GM10248 (cell line): ENCODE measurements around the gene ANXA10.

Source experiments
- CTCF ChIA-PET: fragments of 300-600 bp; sonication (Branson Sonifier 250); formaldehyde crosslinking; extraction: SDS; loops from one replicate; lab custom pipeline; 2021; ENCODE audit warnings: antibody characterized with exemption; lab: Yijun Ruan, JAX
- POLR2A ChIA-PET: fragments of 350-650 bp; sonication (Branson Sonifier 250); formaldehyde crosslinking; extraction: SDS; loops from one replicate; lab custom pipeline; 2020; ENCODE audit warnings: antibody characterized with exemption; lab: Yijun Ruan, JAX
- DNase-seq: peaks from one replicate; pipeline ENCODE4 v3.0.0; 2012; ENCODE audit errors: extremely low spot score
- TF ChIP-seq, protein P1 (sequence below): IDR thresholded peaks from 2 replicates; pipeline ENCODE4 v1.5.1; 2012; ENCODE audit warnings: mild to moderate bottlenecking, low read depth; ENCODE audit errors: extremely low read depth, missing control alignments, control extremely low read depth

ANXA10 gene

DNA sequence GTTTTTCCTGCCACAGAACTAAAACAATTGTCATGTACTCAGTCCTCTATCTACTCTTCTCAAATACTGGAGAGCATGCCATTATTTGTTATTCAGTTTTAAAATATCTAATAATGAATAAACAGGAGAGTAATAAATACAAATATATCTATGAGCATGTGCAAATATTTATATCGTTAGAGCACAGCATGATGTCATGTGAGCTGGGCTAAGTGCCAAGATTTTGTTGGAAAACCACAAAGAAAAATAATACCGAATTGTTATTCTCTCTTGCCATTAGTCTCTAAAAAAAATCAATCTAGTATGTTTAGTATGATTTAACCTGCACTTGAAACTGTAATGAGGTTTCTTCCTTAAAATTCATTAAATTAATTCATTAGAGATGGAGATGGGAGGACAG, 129.0 kb downstream of the ANXA10 start:
- no peak for DNase-seq
- TF ChIP-seq, protein P1, sequence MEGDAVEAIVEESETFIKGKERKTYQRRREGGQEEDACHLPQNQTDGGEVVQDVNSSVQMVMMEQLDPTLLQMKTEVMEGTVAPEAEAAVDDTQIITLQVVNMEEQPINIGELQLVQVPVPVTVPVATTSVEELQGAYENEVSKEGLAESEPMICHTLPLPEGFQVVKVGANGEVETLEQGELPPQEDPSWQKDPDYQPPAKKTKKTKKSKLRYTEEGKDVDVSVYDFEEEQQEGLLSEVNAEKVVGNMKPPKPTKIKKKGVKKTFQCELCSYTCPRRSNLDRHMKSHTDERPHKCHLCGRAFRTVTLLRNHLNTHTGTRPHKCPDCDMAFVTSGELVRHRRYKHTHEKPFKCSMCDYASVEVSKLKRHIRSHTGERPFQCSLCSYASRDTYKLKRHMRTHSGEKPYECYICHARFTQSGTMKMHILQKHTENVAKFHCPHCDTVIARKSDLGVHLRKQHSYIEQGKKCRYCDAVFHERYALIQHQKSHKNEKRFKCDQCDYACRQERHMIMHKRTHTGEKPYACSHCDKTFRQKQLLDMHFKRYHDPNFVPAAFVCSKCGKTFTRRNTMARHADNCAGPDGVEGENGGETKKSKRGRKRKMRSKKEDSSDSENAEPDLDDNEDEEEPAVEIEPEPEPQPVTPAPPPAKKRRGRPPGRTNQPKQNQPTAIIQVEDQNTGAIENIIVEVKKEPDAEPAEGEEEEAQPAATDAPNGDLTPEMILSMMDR: no peak
- ChIA-PET POLR2A (no interaction called here), CTCF (no interaction called here)
